8988T (cell line): Measurements from ENCODE around the gene MED27.
"Not testable (repeated sequence)": the region's sequence is repeated elsewhere in the genome, so short reads cannot be mapped to it uniquely, and the experiment has no call there.

ENCODE experiments used
- DNase-seq: peaks from one replicate; pipeline ENCODE4 v3.0.0; 2011

MED27 gene

GRCh38 chr9:132012704-132013357, 66.8 kb downstream of the MED27 start:
- DNase-seq, result no peak

DNA sequence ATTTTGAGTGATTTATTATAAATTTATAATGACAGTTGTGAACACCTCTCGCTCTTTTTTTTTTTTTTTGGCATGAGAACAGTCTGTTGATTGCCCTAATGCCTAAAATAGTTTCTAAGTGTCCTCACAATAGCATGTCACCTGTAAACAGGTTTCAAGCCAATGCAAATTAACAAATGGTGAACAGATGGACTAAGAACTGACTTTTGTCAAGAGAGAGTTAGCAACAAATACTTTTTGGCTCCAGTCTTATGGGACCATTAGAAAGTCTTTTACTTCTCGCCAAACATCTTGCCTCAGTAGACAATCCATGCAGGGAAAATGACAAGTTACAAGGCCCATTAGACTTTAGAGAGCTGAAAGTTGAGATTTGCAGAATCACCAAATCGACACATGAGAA, 67.8 kb downstream of the MED27 start:
- DNase-seq, result no peak

GRCh38 chr9:132011309-132011708, 68.4 kb downstream of the MED27 start:
- DNase-seq, result no peak

- not testable (repeated sequence) for DNase-seq
These were observed 69.5 kb downstream of the MED27 start for GRCh38 chr9:132010201-132010600.

DNA sequence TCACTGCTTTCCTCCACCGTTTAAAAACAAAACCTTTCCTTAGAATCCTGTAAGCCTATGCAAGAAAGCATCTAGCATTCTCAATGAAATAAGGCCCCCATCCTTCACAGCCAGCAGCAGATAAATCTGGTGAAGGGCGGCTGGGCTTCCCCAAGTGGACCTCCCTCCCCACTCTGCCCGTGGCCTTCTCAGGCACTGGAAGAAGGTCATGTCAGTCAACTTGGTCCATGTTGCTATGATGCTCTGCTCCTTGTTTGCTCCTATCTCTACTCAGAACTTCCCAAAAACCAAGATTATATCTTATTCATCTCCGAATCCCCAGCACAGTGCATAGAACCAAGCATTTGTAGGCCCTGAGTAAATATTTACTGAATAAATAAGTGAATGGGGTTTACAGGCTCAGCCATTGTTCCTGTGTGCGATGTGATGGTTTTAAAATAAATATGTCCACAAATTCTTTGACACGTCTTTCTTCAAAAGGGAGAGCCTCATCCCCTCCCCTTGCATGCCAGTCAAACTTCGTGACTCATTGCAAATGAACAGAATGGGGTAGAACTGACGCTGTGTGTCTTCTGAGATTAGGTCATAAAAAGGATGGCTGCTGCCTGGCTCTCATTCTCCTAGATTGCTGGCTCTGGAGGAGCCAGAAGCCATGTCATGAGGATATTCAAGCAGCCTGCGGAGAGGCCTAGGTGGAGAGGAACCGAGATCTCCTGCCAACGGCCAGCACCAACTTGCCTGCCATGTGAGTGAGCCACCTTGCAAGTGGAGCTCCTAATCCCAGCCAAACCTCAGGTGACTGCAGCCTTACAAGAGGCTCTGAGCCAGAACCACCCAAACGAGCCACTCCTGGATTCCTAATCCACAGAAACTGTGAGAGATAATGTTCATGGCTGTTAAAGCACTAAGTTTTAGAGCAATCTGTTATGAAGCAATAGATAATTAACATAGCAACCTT, 70.5 kb downstream of the MED27 start:
- DNase-seq, result no peak

GRCh38 chr9:132008184-132008803, 71.4 kb downstream of the MED27 start:
- no peak for DNase-seq

- DNase-seq, result no peak
These were observed 72.2 kb downstream of the MED27 start for GRCh38 chr9:132007371-132008025.

DNA sequence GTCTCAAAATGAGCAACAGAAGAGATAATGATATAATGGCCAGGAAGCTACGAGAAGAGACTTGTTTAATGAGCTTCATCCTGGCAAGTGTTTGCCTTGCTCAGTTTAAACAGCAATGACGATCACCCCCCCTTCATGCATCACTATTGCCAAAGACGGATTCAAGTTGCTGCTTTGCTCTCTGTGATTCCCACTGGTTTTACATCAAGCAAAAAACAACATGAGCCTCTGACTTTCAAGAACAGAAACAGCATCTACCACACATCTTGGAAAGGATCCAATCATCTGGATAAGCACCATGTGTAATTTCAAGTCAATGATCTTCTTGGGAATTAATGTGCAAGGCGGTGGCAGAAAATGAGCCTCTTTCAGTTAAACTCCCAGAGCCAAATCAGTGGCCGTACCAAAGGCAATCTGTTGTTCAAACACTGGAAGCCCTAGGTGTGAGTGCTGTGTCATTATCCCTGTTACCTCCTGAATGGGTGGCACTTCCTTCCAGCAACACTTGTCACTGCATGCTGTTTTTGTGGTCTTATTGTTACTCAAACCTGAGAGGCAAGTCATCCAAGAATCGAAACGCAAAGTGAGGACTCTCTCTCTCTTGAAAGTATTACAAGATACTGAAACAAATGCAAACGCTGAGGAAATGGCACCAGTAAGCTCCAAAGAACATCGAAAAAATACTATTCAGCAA, 72.8 kb downstream of the MED27 start:
- no peak for DNase-seq

GRCh38 chr9:132005899-132006298, 73.8 kb downstream of the MED27 start:
- no peak for DNase-seq

DNA sequence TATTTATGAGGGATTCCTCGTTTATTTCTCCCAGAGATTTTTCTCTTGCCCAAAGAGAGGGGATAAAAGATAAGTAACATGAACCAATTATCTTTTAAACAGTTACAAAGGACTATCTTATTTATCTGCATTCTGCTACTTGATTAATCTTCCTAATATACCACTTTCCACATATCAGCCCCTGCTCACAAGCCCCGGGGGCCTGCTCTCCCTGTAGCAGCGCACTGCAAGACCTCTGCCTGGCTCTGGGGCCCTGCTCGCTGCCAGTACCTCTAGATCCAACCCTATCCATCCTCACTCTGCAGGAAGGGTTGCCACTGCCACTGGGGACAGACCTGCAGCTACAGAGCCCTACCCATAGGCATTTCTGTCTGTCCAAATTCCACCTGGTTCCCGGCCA, 75.3 kb downstream of the MED27 start:
- no peak for DNase-seq

- DNase-seq, result no peak
These were observed 75.8 kb downstream of the MED27 start for GRCh38 chr9:132003896-132004295.

- no peak for DNase-seq
These were observed 76.4 kb downstream of the MED27 start for GRCh38 chr9:132003319-132003704.

DNA sequence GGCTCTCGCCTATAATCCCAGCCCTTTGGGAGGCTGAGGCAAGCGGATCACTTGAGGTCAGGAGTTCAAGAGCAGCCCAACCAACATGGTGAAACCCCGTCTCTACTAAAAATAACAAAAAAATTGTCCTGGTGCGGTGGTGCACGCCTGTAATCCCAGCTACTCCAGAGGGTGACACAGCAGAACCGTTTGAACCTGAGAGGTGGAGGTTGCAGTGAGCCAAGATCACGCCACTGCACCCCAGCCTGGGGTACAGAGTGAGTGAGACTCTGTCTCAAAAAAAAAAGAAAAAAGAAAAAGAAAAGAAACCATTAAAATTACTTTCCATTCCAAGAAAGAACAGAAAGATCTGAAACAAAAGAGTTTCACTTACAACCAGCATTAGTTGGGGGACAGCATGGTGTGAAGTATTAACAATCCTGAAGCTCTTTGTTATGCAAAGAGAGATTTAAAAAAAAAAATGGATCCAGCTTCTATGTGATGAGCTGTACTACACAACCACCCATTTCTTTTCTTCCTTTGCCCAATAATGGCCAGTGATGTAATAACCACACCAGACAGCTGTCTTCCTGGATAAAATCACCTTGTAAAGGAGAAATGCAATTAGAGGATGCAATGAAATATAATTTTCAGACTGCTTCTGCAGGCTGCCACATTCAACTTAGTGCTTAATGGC, 76.9 kb downstream of the MED27 start:
- no peak for DNase-seq

DNA sequence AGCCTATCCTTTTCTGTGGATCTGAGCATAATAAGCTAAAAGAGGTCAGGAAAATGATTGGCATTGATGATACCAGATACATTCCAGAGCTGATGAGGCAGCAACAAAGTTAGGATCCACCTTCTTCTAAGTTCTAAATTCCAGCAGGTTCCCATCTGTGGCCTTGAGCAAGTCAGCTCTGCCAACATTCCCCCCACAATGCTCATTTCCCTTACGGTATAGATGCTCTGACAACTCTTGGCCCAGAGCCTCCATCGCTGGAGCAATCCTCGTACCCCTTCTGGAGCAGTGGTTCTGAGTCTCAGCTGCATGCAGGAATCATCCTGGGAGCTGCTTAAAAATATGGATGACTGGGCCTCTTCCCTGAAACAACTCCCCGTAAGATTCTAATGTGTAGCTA, 78.1 kb downstream of the MED27 start:
- no peak for DNase-seq

- DNase-seq, result no peak
These were observed 79.0 kb downstream of the MED27 start for GRCh38 chr9:132000659-132001058.

DNA sequence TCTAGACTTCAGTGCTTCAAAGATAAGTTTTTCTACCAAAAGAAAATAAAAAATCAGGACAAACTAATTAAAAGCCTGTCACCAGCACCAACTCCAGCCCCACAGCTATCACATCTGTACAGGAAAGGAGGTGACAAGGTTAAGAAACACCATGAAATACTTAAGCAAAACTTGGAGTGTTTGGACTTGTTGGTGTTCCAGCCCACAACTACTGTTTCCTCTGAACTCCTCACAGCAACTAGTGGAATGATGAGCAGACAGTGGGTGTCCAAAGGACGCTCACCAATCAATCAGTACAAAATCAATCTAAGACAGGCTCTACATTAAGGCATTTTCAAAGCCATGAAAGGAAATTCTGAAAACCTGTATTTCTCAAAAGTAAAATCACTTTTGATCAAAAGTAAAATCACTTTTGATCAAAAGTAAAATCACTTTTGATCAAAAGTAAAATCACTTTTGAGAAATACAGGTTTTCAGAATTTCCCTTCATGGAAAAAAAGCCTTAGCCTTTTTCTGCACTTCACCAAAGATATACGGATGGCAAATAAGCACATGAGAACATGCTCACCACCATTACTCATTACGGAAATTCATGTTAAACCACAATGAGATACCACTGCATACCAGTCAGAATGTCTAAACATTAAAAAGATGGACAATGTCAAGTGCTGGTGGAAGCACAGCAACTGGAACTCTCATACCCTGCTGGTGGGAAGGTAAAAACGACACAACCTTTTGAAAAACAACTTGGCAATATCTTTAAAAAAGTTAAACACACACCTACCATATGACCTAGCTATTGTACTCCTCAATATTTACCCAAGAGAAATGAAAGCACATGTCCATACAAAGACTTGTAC, 79.7 kb downstream of the MED27 start:
- no peak for DNase-seq

DNA sequence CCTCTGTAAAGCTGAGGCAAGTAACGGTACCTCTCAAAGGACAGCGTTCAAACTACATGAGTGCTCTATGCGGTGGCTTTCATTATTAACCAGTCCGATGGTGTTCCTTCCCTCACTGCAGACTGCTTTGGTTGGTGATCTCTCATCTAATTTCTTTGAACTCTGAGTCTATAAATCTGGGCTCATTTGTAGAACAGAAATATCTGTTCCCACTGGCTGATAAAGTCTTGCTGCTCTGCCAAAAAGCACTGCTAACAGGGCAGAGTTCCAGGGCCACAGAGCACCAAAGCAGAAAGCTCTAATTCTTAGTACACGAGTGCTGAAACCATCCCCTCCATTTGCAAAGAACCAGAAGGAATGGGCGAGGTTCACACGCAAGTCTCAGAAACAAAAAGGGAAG, 81.9 kb downstream of the MED27 start:
- no peak for DNase-seq

- no peak for DNase-seq
These were observed 82.6 kb downstream of the MED27 start for GRCh38 chr9:131997076-131997475.

DNA sequence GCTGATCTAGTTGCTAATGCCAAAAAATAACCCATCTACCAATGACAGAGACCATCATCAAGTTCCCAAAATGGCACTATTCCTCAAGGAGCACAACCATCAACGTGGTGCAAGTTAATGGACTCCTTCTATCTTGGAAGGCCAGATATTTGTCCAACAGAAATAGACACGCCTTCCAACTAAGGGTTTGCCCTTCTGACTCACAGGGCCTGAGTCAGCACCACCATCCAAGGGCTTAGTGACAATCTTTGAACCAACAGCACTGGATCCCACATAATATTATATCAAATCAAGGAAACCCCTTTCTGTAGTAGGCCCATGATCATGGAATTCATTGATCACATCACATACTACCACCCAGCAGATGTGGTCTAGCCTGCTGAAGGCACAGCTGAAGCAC, 84.3 kb downstream of the MED27 start:
- no peak for DNase-seq

DNA sequence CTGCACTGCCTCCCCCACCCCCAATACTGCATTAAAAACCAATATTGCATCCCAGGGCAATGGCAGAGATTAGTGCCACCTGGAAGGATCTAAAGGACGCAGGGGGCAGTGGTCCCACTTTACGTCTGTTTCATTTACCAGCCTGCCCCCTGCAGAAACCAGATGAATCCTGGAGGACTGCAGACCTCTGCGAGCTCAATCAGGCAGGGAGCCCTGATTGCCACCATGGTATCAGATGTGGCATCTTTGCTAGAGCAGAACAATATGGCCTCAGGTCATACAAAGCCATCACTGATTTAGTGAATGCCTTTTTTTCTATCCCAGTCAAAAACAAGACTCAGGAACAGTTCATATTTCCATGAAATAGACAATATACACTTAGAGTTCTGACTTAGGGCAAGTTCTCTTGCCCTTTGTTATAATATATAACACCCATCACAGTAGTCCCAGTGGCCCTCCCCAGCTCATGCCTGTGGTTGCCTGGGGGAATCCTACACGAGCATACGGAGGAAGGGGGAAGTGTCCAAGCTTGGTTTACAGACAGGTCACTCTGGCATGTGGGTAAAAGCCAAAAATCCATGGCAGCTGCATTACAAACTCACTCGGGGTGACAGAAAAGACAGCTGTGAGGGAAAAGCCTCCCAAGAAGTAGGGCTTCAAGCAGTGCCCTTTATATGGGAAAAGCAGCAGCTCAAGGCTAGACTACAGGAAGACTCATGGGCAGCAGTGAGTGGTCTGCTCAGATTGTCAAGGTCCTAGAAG, 85.1 kb downstream of the MED27 start:
- DNase-seq, result no peak
